ENCODE measurements around the gene SLC1A1. TPM values are rescaled to one million over a fixed set of nuclear protein-coding genes. Genes with fewer than 3 reads are reported as not detected.
"Not testable (repeated sequence)": the region's sequence is repeated elsewhere in the genome, so short reads cannot be mapped to it uniquely, and the experiment has no call there.

SLC1A1 gene
- total RNA-seq, 4 donors from 2014 or later: 2.3 to 4.3 (median 3.1) TPM

GRCh38 chr9:4594994-4595393, 104.7 kb downstream of the SLC1A1 start:
- TF ChIP-seq CTCF (IDR thresholded peaks at IDR 0.05) (no peak), POLR2A (IDR thresholded peaks at IDR 0.05) (no peak)
- no peak overlapping the region for H3K27ac ChIP-seq
- 68 to 87% methylated on average over 2 of the region's 2 CpGs for WGBS, 2 donors

GRCh38 chr9:4596165-4596922, 106.1 kb downstream of the SLC1A1 start:
- DNase-seq: no peak
- H3K9me3 ChIP-seq: no peaks in the 10 kb centered on the region
- peak overlapping the region in 3 of 4 donors; percentile 2 to 57 (median 45) for H3K27ac ChIP-seq
- no peaks in the 10 kb centered on the region for H3K27me3 ChIP-seq
- no peaks in the 10 kb centered on the region for H3K36me3 ChIP-seq
- TF ChIP-seq POLR2A (IDR thresholded peaks at IDR 0.05) (no peak), CTCF (IDR thresholded peaks at IDR 0.05) (no peak)
- 58 to 66% methylated on average over 11 of the region's 11 CpGs for whole genome bisulfite sequencing, 2 donors
- H3K4me1 ChIP-seq: peaks cover 0 to 12% (median 0%) of the 10 kb centered on the region in 3 donors
- no peak overlapping the region for H3K4me3 ChIP-seq
- intact Hi-C loops (cut with DNase I): no loop called here

More at GRCh38 chr9:4594994-4595393, 104.7 kb downstream of the SLC1A1 start:
- no peaks in the 10 kb centered on the region for H3K27me3 ChIP-seq
- intact Hi-C loops (cut with DNase I): no loop called here
- H3K4me1 ChIP-seq: peaks cover 0 to 25% (median 7%) of the 10 kb centered on the region in 3 donors
- no peaks in the 10 kb centered on the region for H3K36me3 ChIP-seq
- H3K9me3 ChIP-seq: no peaks in the 10 kb centered on the region
- H3K4me3 ChIP-seq: no peak overlapping the region
- DNase-seq: no peak

GRCh38 chr9:4600368-4600767, 110.1 kb downstream of the SLC1A1 start:
- Histone ChIP-seq H3K4me3 (no peak overlapping the region), H3K36me3 (no peaks in the 10 kb centered on the region), H3K27me3 (no peaks in the 10 kb centered on the region)

GRCh38 chr9:4603830-4604229, 113.6 kb downstream of the SLC1A1 start:
- 87 to 93% methylated on average over 5 of the region's 5 CpGs for WGBS, 2 donors
- DNase-seq: no peak
- Histone ChIP-seq H3K27me3 (no peaks in the 10 kb centered on the region), H3K27ac (no peak overlapping the region), H3K4me3 (no peak overlapping the region), H3K36me3 (no peaks in the 10 kb centered on the region), H3K9me3 (no peaks in the 10 kb centered on the region), H3K4me1 (peaks cover 0 to 6% (median 0%) of the 10 kb centered on the region in 3 donors)
- intact Hi-C loops (cut with DNase I): no loop called here
- no peak for TF ChIP-seq CTCF (IDR thresholded peaks at IDR 0.05)
- no peak for TF ChIP-seq POLR2A (IDR thresholded peaks at IDR 0.05)

More at GRCh38 chr9:4600368-4600767, 110.1 kb downstream of the SLC1A1 start:
- TF ChIP-seq POLR2A (IDR thresholded peaks at IDR 0.05) (no peak), CTCF (IDR thresholded peaks at IDR 0.05) (no peak)
- WGBS, 2 donors: 71 to 92% methylated on average over 1 of the region's 1 CpG
- DNase-seq: no peak
- no peaks in the 10 kb centered on the region for H3K9me3 ChIP-seq
- no peak overlapping the region for H3K27ac ChIP-seq
- peaks cover 0 to 10% (median 0%) of the 10 kb centered on the region in 3 donors for H3K4me1 ChIP-seq
- intact Hi-C loops (cut with DNase I): no loop called here

GRCh38 chr9:4604678-4605095, 114.4 kb downstream of the SLC1A1 start:
- no peak for DNase-seq
- Histone ChIP-seq H3K36me3 (no peaks in the 10 kb centered on the region), H3K4me3 (no peak overlapping the region), H3K27me3 (no peaks in the 10 kb centered on the region), H3K4me1 (peaks cover 0 to 6% (median 0%) of the 10 kb centered on the region in 3 donors), H3K27ac (no peak overlapping the region), H3K9me3 (no peaks in the 10 kb centered on the region)
- intact Hi-C loops (cut with DNase I): no loop called here
- TF ChIP-seq POLR2A (IDR thresholded peaks at IDR 0.05) (no peak), CTCF (IDR thresholded peaks at IDR 0.05) (peak; percentile 39 to 80 (median 66))

GRCh38 chr9:4606033-4606432, 115.8 kb downstream of the SLC1A1 start:
- H3K4me3 ChIP-seq; intact Hi-C loops (cut with DNase I); DNase-seq: not testable (repeated sequence)

More at GRCh38 chr9:4606033-4606432, 115.8 kb downstream of the SLC1A1 start:
- H3K36me3 ChIP-seq, H3K27me3 ChIP-seq, H3K4me1 ChIP-seq, H3K27ac ChIP-seq, H3K9me3 ChIP-seq: not testable (repeated sequence)
- 53 to 68% methylated on average over 4 to 7 of the region's 15 CpGs for WGBS, 2 donors

Data from esophagus squamous epithelium (tissue), 5 donors.